Transverse colon (tissue), 4 donors: ENCODE data around the gene PLAGL2. TPM values are rescaled to one million over a fixed set of nuclear protein-coding genes. Genes with fewer than 3 reads are reported as not detected.

Experiments used
- DNase-seq: peaks from one replicate; pipeline ENCODE4 v3.0.0-alpha.2; 2019
- H3K27ac ChIP-seq, 4 donors: fragments of 200-600 bp; sonication (generic); 2 replicates each; pipeline ENCODE4 v1.5.1; 2016 to 2018; ENCODE audit warnings: inconsistent platforms in 4 of 4
- H3K27me3 ChIP-seq: fragments of 200-600 bp; sonication (generic); 2 replicates; pipeline ENCODE4 v1.5.1; 2017; ENCODE audit warnings: inconsistent platforms
- H3K36me3 ChIP-seq, 4 donors: fragments of 200-600 bp; sonication (generic); 2 replicates each; pipeline ENCODE4 v1.5.1; 2017 to 2019; ENCODE audit warnings: inconsistent platforms in 4 of 4
- H3K4me1 ChIP-seq, 4 donors: fragments of 200-600 bp; sonication (generic); 2 replicates each; pipeline ENCODE4 v1.5.1; 2017 to 2020; ENCODE audit warnings: inconsistent platforms in 4 of 4
- H3K4me3 ChIP-seq, 4 donors: fragments of 200-600 bp; sonication (generic); 1 replicate in 1 of 4; 2 replicates in 3 of 4; pipeline versions ENCODE4 v1.5.1 to v1.6.1; 2017 to 2019; ENCODE audit warnings: inconsistent platforms in 4 of 4
- H3K9me3 ChIP-seq, 2 donors: fragments of 200-600 bp; sonication (generic); 2 replicates each; pipeline ENCODE4 v1.5.1; 2017 to 2019; ENCODE audit warnings: inconsistent platforms in 2 of 2
- EP300 ChIP-seq: sonication (generic); formaldehyde crosslinking; IDR thresholded peaks from one replicate; pipeline ENCODE4 v1.6.1; 2017; ENCODE audit warnings: antibody characterized with exemption, low read depth
- POLR2A ChIP-seq: fragments of 450-650 bp; IDR thresholded peaks from one replicate; pipeline ENCODE4 v1.6.1; 2016; ENCODE audit warnings: antibody characterized with exemption, mild to moderate bottlenecking, moderate library complexity
- POLR2AphosphoS5 ChIP-seq, 3 donors: sonication (generic); formaldehyde crosslinking; IDR thresholded peaks; one replicate each; pipeline ENCODE4 v1.6.1; 2016; ENCODE audit warnings: antibody characterized with exemption in 3 of 3
- WGBS, 2 donors: methylation state at CpG; one replicate each; pipeline ENCODE4 v1.1.5; 2018; ENCODE audit warnings: low coverage in 1 of 2; 5-methylcytosine and 5-hydroxymethylcytosine counted together
- in situ Hi-C, 4 donors: fragments of 200-750 bp; cut with MboI; loops; one replicate each; pipeline versions ENCODE4 v1.15.0 to v1.15.1; 2017; ENCODE audit warnings: low sequenced_read_pairs in 3 of 4, low pct_ligation_motif_present in 1 of 4, low pct_unique_long_range_greater_than_20kb in 1 of 4
- intact Hi-C: fragments of 100-400 bp; cut with DNase I; formaldehyde crosslinking; loops from one replicate; pipeline ENCODE4 v1.15.1; 2023; ENCODE audit warnings: low total_unique reads
- total RNA-seq, 4 donors: library from RNA; depleted of rRNA; stranded (reverse); fragments of >200 nt; gene quantifications; one replicate each; pipeline ENCODE4 v1.1.0, GENCODE V29; 2016
- TF ChIP-seq, protein P1 (sequence below), 5 experiments: fragments of 200-600 bp in 3 of 5; fragments of 450-650 bp in 2 of 5; sonication (generic) in 3 of 5; IDR thresholded peaks; 1 replicate in 2 of 5; 2 replicates in 3 of 5; pipeline ENCODE4 v1.5.1; 2016 to 2017; ENCODE audit warnings: antibody characterized with exemption in 5 of 5, inconsistent platforms in 3 of 5, mild to moderate bottlenecking in 2 of 5, moderate library complexity in 1 of 5

Gene PLAGL2
- total RNA-seq, 4 donors from 2014 or later, result 6.6 to 24.9 (median 11.8) TPM

DNA sequence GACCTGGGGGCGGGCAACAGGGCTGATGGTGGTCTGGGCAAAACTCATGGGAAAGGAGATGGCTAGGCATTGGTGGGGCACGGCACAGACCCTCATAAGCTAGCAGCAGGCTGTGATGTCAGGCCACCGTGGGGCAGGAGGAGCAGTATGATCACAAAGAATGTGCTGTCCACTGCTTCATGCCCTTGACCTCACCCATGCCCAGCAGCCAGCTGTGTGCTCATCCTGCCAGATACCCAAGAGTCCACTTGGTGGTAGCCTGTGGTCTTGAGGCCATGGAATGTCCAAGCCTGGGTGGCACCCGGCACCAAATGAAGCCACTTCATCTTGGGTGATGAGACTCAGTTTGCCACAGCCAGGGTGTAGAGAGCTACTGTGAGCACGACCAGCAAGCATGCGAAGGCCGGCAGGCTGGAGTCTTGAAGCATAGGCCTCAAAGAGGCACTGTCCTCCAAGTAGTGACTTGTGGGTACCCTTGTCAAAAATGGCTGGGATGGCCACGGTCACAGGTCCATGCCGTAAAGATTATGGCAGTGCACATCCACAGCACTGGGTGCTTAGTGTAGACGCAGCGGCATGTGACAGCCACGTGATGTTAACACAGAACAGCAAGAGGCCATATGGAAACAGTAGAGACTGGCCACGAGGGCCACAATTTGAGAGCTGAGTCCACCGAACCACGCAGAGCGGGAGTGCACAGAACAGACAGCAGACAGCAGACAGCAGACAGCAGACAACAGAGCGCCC is 19.0 kb downstream of the PLAGL2 start:
- peaks cover 10 to 13% (median 12%) of the 10 kb centered on the region in 4 donors for H3K4me1 ChIP-seq
- TF ChIP-seq EP300, result no peak
- no peak for TF ChIP-seq POLR2AphosphoS5 (IDR thresholded peaks at IDR 0.05)
- TF ChIP-seq, protein P1, sequence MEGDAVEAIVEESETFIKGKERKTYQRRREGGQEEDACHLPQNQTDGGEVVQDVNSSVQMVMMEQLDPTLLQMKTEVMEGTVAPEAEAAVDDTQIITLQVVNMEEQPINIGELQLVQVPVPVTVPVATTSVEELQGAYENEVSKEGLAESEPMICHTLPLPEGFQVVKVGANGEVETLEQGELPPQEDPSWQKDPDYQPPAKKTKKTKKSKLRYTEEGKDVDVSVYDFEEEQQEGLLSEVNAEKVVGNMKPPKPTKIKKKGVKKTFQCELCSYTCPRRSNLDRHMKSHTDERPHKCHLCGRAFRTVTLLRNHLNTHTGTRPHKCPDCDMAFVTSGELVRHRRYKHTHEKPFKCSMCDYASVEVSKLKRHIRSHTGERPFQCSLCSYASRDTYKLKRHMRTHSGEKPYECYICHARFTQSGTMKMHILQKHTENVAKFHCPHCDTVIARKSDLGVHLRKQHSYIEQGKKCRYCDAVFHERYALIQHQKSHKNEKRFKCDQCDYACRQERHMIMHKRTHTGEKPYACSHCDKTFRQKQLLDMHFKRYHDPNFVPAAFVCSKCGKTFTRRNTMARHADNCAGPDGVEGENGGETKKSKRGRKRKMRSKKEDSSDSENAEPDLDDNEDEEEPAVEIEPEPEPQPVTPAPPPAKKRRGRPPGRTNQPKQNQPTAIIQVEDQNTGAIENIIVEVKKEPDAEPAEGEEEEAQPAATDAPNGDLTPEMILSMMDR (IDR thresholded peaks at IDR 0.05), result no peak
- no peak for TF ChIP-seq POLR2A
- no peak overlapping the region for H3K4me3 ChIP-seq

DNA sequence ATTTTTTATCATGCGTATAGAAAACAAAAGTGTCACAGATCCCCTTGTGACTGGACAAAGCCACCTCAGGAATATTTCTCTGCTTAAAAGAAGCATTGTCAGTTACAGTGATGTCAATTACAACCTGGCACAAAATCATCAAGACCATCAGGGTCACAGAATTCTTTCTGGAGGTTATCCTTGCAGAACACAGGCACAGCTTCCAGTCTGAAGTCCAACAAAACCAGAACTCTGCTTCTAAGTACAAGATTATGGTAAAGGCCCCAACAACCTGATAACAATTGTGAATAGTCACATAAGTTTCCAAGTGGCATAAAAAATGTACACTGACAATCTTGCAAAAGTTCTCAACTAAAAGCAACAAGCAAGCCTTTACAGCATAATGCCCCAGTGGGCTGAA is 21.0 kb downstream of the PLAGL2 start:
- TF ChIP-seq POLR2A (no peak), EP300 (no peak), POLR2AphosphoS5 (IDR thresholded peaks at IDR 0.05) (no peak)
- TF ChIP-seq, protein P1 (IDR thresholded peaks at IDR 0.05), result no peak
- DNase-seq, result no peak
- H3K9me3 ChIP-seq, result no peaks in the 10 kb centered on the region
- H3K4me1 ChIP-seq, result peaks cover 10 to 18% (median 15%) of the 10 kb centered on the region in 4 donors
- no peak overlapping the region for H3K27ac ChIP-seq
- H3K27me3 ChIP-seq, result no peaks in the 10 kb centered on the region
- no peaks in the 10 kb centered on the region for H3K36me3 ChIP-seq
- in situ Hi-C loops, result no loop called here
- H3K4me3 ChIP-seq, result no peak overlapping the region
- intact Hi-C loops, result loop anchor here (10.0 kb wide), 1 partner anchor 298 kb away; no protein-coding TSS in a partner anchor
- WGBS, 2 donors, result 100% methylated on average over 1 of the region's 1 CpG; no CpG with 5 or more reads in 1 of the 2 donors

More for the DNA sequence above, 19.0 kb downstream of the PLAGL2 start:
- DNase-seq, result no peak
- intact Hi-C loops, result loop anchor here (10.0 kb wide), 1 partner anchor 296 kb away; no protein-coding TSS in a partner anchor
- Histone ChIP-seq H3K27me3 (no peaks in the 10 kb centered on the region), H3K9me3 (no peaks in the 10 kb centered on the region), H3K36me3 (no peaks in the 10 kb centered on the region), H3K27ac (no peak overlapping the region)
- in situ Hi-C loops, result no loop called here
- 92% methylated on average over 17 of the region's 17 CpGs; no CpG with 5 or more reads in 1 of the 2 donors for WGBS, 2 donors

DNA sequence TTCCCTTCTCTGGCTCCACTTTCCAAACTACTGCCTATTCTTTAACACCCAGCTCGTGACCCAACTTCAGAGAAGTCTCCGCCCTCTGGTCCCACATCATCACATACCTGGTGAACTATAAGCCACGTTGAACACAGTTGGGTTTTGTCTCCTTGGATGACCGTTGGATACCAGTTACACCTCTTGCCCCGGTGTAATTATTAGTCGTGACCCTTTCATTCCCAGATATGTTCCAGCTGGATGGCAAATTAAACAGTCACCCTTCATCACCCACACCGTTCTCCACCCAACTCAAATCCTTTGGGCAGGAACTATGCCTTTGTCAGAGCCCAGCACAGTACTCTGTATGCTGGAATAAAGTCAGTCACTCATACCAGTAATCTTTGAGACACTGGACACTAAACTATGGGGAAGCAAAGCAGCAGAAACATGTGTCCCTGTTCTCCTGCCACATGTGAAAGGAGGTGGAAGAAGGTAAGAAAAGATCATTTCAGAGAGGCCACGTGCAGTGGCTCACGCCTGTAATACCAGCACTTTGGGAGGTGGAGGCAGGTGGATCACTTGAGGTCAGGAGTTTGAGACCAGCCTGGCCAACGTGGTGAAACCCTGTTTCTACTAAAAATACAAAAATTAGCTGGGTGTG is 22.5 kb downstream of the PLAGL2 start:
- Histone ChIP-seq H3K27ac (no peak overlapping the region), H3K4me3 (no peak overlapping the region), H3K27me3 (no peaks in the 10 kb centered on the region), H3K36me3 (no peaks in the 10 kb centered on the region), H3K4me1 (peaks cover 10 to 18% (median 15%) of the 10 kb centered on the region in 4 donors), H3K9me3 (no peaks in the 10 kb centered on the region)
- DNase-seq, result no peak
- in situ Hi-C loops, result no loop called here
- WGBS, 2 donors, result 74 to 84% methylated on average over 5 to 10 of the region's 10 CpGs
- no peak for TF ChIP-seq POLR2AphosphoS5 (IDR thresholded peaks at IDR 0.05)
- TF ChIP-seq EP300, result no peak
- TF ChIP-seq POLR2A, result no peak
- TF ChIP-seq, protein P1 (IDR thresholded peaks at IDR 0.05), result no peak
- intact Hi-C loops, result loop anchor here (10.0 kb wide), 1 partner anchor 300 kb away; no protein-coding TSS in a partner anchor

DNA sequence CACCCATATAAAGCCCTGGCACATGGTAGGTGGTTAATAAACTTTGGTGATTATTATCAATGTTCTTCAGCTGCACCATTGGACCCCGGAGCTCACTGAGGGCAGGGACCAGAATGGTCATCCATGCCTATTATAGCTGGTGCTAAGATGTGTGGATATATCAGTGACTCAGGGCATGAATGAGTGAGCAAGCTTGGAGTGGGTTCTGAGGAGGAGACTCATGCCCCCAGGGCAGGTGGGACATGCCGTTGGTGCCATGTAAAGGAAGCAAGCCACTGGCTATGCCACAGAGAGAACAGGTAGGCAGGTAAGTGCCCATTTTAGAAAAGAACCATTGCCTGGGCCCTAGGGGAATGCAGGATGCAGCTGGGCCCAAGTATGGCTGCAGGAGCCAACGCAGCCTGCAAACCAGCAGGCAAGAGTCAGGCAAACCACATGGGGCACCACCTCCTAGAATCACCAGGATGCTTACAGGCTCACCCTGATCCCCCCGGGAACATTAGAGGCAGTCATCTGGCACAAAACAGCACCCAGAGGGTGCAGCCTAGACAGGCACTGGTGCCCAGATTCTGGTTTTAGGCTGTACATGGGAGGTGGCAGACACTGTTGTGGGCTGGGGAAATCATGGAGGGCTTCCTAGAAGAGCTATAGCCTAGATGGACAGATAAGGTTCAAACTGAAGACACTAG is 23.5 kb downstream of the PLAGL2 start:
- Histone ChIP-seq H3K9me3 (no peaks in the 10 kb centered on the region), H3K27me3 (no peaks in the 10 kb centered on the region), H3K4me3 (no peak overlapping the region), H3K4me1 (peaks cover 5 to 12% (median 9%) of the 10 kb centered on the region in 4 donors), H3K27ac (no peak overlapping the region), H3K36me3 (no peaks in the 10 kb centered on the region)
- DNase-seq, result no peak
- in situ Hi-C loops, result no loop called here
- intact Hi-C loops, result loop anchor here (10.0 kb wide), 1 partner anchor 301 kb away; no protein-coding TSS in a partner anchor
- TF ChIP-seq, protein P1 (IDR thresholded peaks at IDR 0.05), result no peak
- TF ChIP-seq POLR2AphosphoS5 (IDR thresholded peaks at IDR 0.05), result no peak
- no peak for TF ChIP-seq POLR2A
- no peak for TF ChIP-seq EP300
- WGBS, 2 donors, result 83% methylated on average over 4 of the region's 4 CpGs; no CpG with 5 or more reads in 1 of the 2 donors
